Choroid plexus epithelial cell (primary cell): ENCODE data around the gene SRRM5.

Experiments used
- DNase-seq: peaks from one replicate; pipeline ENCODE4 v3.0.0-alpha.2; 2010; ENCODE audit warnings: low read depth
- H3K4me3 ChIP-seq: 2 replicates; pipeline ENCODE4 v1.5.1; 2011; ENCODE audit warnings: low read depth, mild to moderate bottlenecking, control low read depth, low read length, moderate library complexity
- CTCF ChIP-seq: conservative IDR thresholded peaks from 2 replicates; pipeline ENCODE4 v1.5.1; 2011; ENCODE audit warnings: low read depth, mild to moderate bottlenecking, control low read depth, inconsistent platforms, low read length, moderate library complexity

Gene SRRM5

GRCh38 chr19:43651758-43652545 is 40.1 kb downstream of the SRRM5 start:
- peak; percentile 91 for TF ChIP-seq CTCF

DNA sequence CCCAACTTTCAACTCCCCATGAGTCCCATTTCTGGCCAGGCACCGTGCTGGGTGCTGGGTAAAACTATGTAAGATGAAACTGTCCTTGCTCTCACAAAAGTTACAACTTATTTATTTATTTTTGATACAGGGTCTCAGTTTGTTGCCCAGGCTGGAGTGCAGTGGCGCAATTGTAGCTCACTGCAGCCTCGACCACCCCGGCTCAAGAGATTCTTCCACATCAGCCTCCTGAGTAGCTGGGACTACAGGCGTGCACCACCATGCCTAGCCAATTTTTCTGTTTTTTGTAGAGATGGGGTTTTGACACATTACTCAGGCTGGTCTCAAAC is 40.6 kb downstream of the SRRM5 start:
- no peak for TF ChIP-seq CTCF
- H3K4me3 ChIP-seq: no peak overlapping the region
- no peak for DNase-seq

More at GRCh38 chr19:43651758-43652545, 40.1 kb downstream of the SRRM5 start:
- peak; percentile 84 for DNase-seq
- H3K4me3 ChIP-seq: no peak overlapping the region

GRCh38 chr19:43656436-43656835 is 44.5 kb downstream of the SRRM5 start:
- no peak overlapping the region for H3K4me3 ChIP-seq
- no peak for TF ChIP-seq CTCF
- no peak for DNase-seq

- DNase-seq: no peak
- no peak overlapping the region for H3K4me3 ChIP-seq
- TF ChIP-seq CTCF: no peak
These were observed 46.1 kb downstream of the SRRM5 start for GRCh38 chr19:43658001-43658400.

- H3K4me3 ChIP-seq: no peak overlapping the region
- no peak for TF ChIP-seq CTCF
- DNase-seq: no peak
These were observed 46.6 kb downstream of the SRRM5 start for GRCh38 chr19:43658494-43658893.

- TF ChIP-seq CTCF: no peak
- H3K4me3 ChIP-seq: no peak overlapping the region
- no peak for DNase-seq
These were observed 48.5 kb downstream of the SRRM5 start for GRCh38 chr19:43660301-43660970.

DNA sequence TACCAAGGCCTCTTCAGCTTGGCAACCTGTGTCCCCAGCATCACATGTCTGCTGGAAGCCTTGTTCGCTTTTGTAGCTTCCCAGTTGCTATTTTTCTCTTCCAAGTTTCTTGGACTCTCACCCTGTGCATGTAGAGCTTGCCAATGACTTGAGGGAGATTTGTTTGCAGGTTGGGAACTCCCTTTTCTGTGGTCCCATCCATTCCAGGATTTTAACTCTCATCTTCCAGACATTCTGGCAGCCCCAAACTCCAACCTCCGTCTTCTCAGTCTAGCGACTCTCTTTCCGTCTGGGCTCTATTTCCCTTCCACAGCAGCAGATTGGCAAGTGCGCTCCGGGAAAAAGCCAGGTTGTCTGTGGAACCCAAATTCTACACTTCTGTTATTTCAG is 49.1 kb downstream of the SRRM5 start:
- no peak for TF ChIP-seq CTCF
- no peak for DNase-seq
- H3K4me3 ChIP-seq: no peak overlapping the region
